Endothelial cell of umbilical vein (primary cell): Measurements from ENCODE around the gene DUSP6. TPM values are rescaled to one million over a fixed set of nuclear protein-coding genes. Genes with fewer than 3 reads are reported as not detected.
A peak's percentile ranks its signal among the peaks of the same experiment; 100 is the strongest.

Source experiments
- BruUV-seq: library from RNA; stranded (reverse); fragments of 400-500 nt; replicated peaks from 2 replicates; lab custom pipeline; 2021; lab: Mats Ljungman, UMichigan
- CTCF ChIA-PET: fragments of 300-600, 350-600 bp; sonication (Branson Sonifier 250); formaldehyde crosslinking; loops from one replicate; lab custom pipeline; 2021; ENCODE audit warnings: antibody characterized with exemption, inconsistent platforms; lab: Charles Lee
- POLR2A ChIA-PET: fragments of 300-600, 350-600 bp; sonication (Branson Sonifier 250); formaldehyde crosslinking; loops from one replicate; lab custom pipeline; 2021; ENCODE audit warnings: antibody characterized with exemption, inconsistent platforms; lab: Charles Lee
- DNase-seq: peaks from one replicate; pipeline ENCODE4 v3.0.0-alpha.2; 2011; ENCODE audit warnings: low read depth, low spot score
- FAIRE-seq: peaks from 2 replicates; lab custom pipeline; 2011; peaks lifted over from hg19 to GRCh38; lab: Jason Lieb, UNC
- H2AFZ ChIP-seq: 2 replicates; pipeline ENCODE4 v1.6.0; 2012; ENCODE audit warnings: low read depth, low read length, control low read depth, inconsistent platforms
- H3K27ac ChIP-seq: 2 replicates; pipeline ENCODE4 v1.5.1; 2011; ENCODE audit warnings: low read depth, mild to moderate bottlenecking, control low read depth, low read length, moderate library complexity; ENCODE audit not compliant: insufficient read depth
- H3K27me3 ChIP-seq, 2 experiments: 2 replicates each; pipeline versions ENCODE4 v1.6.0 to v1.6.1; 2011; ENCODE audit warnings: low read length in 2 of 2, mixed read lengths in 1 of 2; ENCODE audit not compliant: control insufficient read depth in 2 of 2, insufficient read depth in 2 of 2
- H3K36me3 ChIP-seq, 2 experiments: 2 replicates in 1 of 2; 3 replicates in 1 of 2; pipeline ENCODE4 v1.5.1; 2011; ENCODE audit warnings: low read length in 2 of 2, mild to moderate bottlenecking in 1 of 2, moderate library complexity in 1 of 2; ENCODE audit not compliant: control insufficient read depth in 2 of 2, insufficient read depth in 2 of 2; ENCODE audit errors: extremely low read depth in 1 of 2
- H3K4me1 ChIP-seq: 3 replicates; pipeline ENCODE4 v1.5.1; 2011; ENCODE audit warnings: mild to moderate bottlenecking, low read length; ENCODE audit not compliant: control insufficient read depth, insufficient read depth; ENCODE audit errors: extremely low read depth
- H3K4me2 ChIP-seq: 2 replicates; pipeline ENCODE4 v1.6.1; 2011; ENCODE audit warnings: low read length, control low read depth, mixed read lengths; ENCODE audit not compliant: insufficient read depth
- H3K4me3 ChIP-seq, 3 experiments: fragments of 200-600 bp in 1 of 3; sonication (generic), shearing (Covaris generic) in 1 of 3; replicated peaks in 1 of 3; 2 replicates each; pipeline ENCODE4 v1.5.1; 2011 to 2016; ENCODE audit warnings: control low read depth in 3 of 3, low read length in 3 of 3, mild to moderate bottlenecking in 2 of 3, inconsistent platforms in 1 of 3, low read depth in 1 of 3, moderate library complexity in 1 of 3; ENCODE audit not compliant: insufficient read depth in 1 of 3
- H3K79me2 ChIP-seq: 2 replicates; pipeline ENCODE4 v1.6.0; 2012; ENCODE audit warnings: low read length, inconsistent platforms; ENCODE audit not compliant: control insufficient read depth, insufficient read depth
- H3K9ac ChIP-seq: replicated peaks from 2 replicates; pipeline ENCODE3; 2011; ENCODE audit warnings: low read length, control low read depth; ENCODE audit not compliant: insufficient read depth; ENCODE audit errors: extremely low read depth
- H3K9me1 ChIP-seq: replicated peaks from 3 replicates; pipeline ENCODE4 v1.6.0; 2011; ENCODE audit warnings: mild to moderate bottlenecking, low read length; ENCODE audit not compliant: control insufficient read depth, insufficient read depth; ENCODE audit errors: extremely low read depth
- H3K9me3 ChIP-seq: replicated peaks from 2 replicates; pipeline ENCODE4 v1.5.1; 2012; ENCODE audit warnings: low read length, inconsistent platforms; ENCODE audit not compliant: control insufficient read depth, insufficient read depth
- H4K20me1 ChIP-seq: replicated peaks from 2 replicates; pipeline ENCODE3; 2011; ENCODE audit warnings: mild to moderate bottlenecking, low read length; ENCODE audit not compliant: control insufficient read depth, insufficient read depth; ENCODE audit errors: extremely low read depth
- JUN ChIP-seq: IDR thresholded peaks from 2 replicates; pipeline ENCODE4 v1.6.1; 2011; ENCODE audit warnings: borderline replicate concordance, low read depth; ENCODE audit not compliant: insufficient read length, insufficient read depth
- dilution Hi-C: fragments of 300-500 bp; cut with MboI; formaldehyde crosslinking; loops from one replicate; pipeline ENCODE4 v1.15.0; 2019; ENCODE audit warnings: low sequenced_read_pairs; ENCODE audit not compliant: extremely low pct_ligation_motif_present
- intact Hi-C: fragments of 100-400 bp; cut with micrococcal nuclease; formaldehyde crosslinking; loops from one replicate; pipeline ENCODE4 v1.10.0; 2022
- polyA plus RNA-seq, 4 experiments: library from polyadenylated mRNA; depleted of rRNA in 3 of 4; stranded (reverse) in 3 of 4; unstranded in 1 of 4; fragments of >200 nt; gene quantifications; 2 replicates each; pipeline versions ENCODE4 v1.2.1 to v1.2.3, GENCODE V29; 2011 to 2012; ENCODE audit warnings: missing spikeins in 1 of 4
- total RNA-seq: library from RNA; stranded (reverse); gene quantifications from 2 replicates; pipeline ENCODE4 v1.2.3, GENCODE V29; 2021
- TF ChIP-seq, protein P1 (sequence below): IDR thresholded peaks from 2 replicates; pipeline ENCODE4 v1.6.1; 2011; ENCODE audit not compliant: insufficient read depth, insufficient read length
- TF ChIP-seq, protein P2 (sequence below), 2 donors: IDR thresholded peaks; 1 replicate in 1 of 2; 2 replicates in 1 of 2; pipeline ENCODE4 v1.5.1; 2011; ENCODE audit warnings: low read length in 2 of 2, mild to moderate bottlenecking in 2 of 2, moderate library complexity in 2 of 2, control low read depth in 1 of 2, inconsistent platforms in 1 of 2, low read depth in 1 of 2; ENCODE audit not compliant: insufficient read depth in 1 of 2; ENCODE audit errors: extremely low read depth in 1 of 2

DUSP6 gene
- total and polyA plus RNA-seq, 2 donors (not counting 3 experiments of a cell fraction or from before 2014, with no cell fraction given) = 148 to 149 TPM

DNA sequence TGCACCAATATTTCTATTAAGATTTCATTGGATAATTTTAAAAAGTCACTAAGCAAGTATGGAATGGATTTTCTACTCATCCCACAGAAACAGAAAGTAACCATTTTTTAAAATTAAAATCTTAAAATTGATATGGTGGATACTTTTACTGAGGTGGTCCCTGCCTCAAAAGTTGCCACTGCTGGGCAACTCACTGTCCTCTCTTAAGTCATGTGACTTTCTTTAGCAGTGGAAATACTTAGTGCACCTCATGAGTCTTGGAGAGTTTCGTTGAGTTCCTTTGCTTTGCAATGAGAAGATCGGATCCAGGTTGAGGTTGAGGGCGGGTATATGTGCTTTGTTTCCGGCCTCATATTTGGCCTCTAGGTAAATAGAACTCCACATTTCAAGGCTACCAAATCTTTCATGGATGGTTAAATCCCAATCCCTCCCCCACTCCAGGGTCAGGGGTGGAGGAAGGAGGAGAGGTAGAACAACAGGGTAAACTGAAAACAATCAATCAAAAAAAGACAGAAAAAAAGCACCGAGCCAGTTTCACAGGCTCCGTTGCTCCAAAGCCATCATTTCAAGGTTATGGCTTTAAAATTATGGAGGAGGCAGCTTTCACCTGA lies 39.5 kb upstream of the DUSP6 start:
- intact Hi-C loops (loop anchor here (1.0 kb wide), 1 partner anchor 59 kb away; no protein-coding TSS in a partner anchor), dilution Hi-C loops (no loop called here)
- Histone ChIP-seq H3K4me3 (no peak overlapping the region), H3K4me2 (no peak overlapping the region), H2AFZ (no peak overlapping the region), H3K36me3 (no peaks in the 10 kb centered on the region), H3K79me2 (no peaks in the 10 kb centered on the region), H3K27ac (peak overlapping the region; percentile 80), H3K27me3 (no peaks in the 10 kb centered on the region), H3K9ac (no peak overlapping the region), H4K20me1 (no peaks in the 10 kb centered on the region), H3K9me3 (no peaks in the 10 kb centered on the region), H3K9me1 (no peaks in the 10 kb centered on the region), H3K4me1 (peaks cover 28% of the 10 kb centered on the region)
- ChIA-PET POLR2A (no interaction called here), CTCF (interaction anchor here (1.3 to 1.9 kb wide), 2 partner anchors 39 to 70 kb away, joined by 5 to 8 read pairs; partner anchors contain the start of gene DUSP6)
- no TSS peak for BruUV-seq
- TF ChIP-seq, protein P1, sequence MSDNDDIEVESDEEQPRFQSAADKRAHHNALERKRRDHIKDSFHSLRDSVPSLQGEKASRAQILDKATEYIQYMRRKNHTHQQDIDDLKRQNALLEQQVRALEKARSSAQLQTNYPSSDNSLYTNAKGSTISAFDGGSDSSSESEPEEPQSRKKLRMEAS = no peak
- TF ChIP-seq, protein P2, sequence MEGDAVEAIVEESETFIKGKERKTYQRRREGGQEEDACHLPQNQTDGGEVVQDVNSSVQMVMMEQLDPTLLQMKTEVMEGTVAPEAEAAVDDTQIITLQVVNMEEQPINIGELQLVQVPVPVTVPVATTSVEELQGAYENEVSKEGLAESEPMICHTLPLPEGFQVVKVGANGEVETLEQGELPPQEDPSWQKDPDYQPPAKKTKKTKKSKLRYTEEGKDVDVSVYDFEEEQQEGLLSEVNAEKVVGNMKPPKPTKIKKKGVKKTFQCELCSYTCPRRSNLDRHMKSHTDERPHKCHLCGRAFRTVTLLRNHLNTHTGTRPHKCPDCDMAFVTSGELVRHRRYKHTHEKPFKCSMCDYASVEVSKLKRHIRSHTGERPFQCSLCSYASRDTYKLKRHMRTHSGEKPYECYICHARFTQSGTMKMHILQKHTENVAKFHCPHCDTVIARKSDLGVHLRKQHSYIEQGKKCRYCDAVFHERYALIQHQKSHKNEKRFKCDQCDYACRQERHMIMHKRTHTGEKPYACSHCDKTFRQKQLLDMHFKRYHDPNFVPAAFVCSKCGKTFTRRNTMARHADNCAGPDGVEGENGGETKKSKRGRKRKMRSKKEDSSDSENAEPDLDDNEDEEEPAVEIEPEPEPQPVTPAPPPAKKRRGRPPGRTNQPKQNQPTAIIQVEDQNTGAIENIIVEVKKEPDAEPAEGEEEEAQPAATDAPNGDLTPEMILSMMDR (IDR thresholded peaks at IDR 0.05; ENCODE audit: extremely low read depth in 1 of 2, insufficient read depth in 1 of 2, low read depth in 1 of 2, low read length in 2 of 2) = no peak
- no peak for TF ChIP-seq JUN
- DNase-seq (no peak), FAIRE-seq (no peak)
